SU-DHL-6 (cell line): ENCODE measurements around the gene LIME1.
"Not testable (repeated sequence)": the region's sequence is repeated elsewhere in the genome, so short reads cannot be mapped to it uniquely, and the experiment has no call there.

Source experiments
- H2AFZ ChIP-seq: fragments of 200-600 bp; sonication (generic); 2 replicates; pipeline ENCODE4 v1.6.1; 2014; ENCODE audit warnings: low read depth, mild to moderate bottlenecking, moderate library complexity, mixed read lengths, antibody characterized with exemption, low read length; ENCODE audit not compliant: severe bottlenecking
- H3F3A ChIP-seq: fragments of 200-600 bp; shearing (Covaris generic); 2 replicates; pipeline ENCODE4 v1.6.0; 2016; ENCODE audit warnings: antibody characterized with exemption, mild to moderate bottlenecking; ENCODE audit not compliant: insufficient read depth
- H3K27ac ChIP-seq: fragments of 200-600 bp; sonication (generic); 2 replicates; pipeline ENCODE4 v1.5.1; 2016; ENCODE audit warnings: low read depth, mild to moderate bottlenecking, low read length, moderate library complexity, mixed read lengths
- H3K27me3 ChIP-seq: fragments of 200-600 bp; sonication (generic), shearing (Covaris generic); 2 replicates; pipeline ENCODE4 v1.6.0; 2014; ENCODE audit warnings: mild to moderate bottlenecking, low read length
- H3K36me3 ChIP-seq: fragments of 200-600 bp; sonication (generic); 2 replicates; pipeline ENCODE4 v1.6.1; 2014; ENCODE audit warnings: mild to moderate bottlenecking, low read length, mixed read lengths
- H3K4me2 ChIP-seq: fragments of 300-600, 200-600 bp; shearing (Covaris generic), sonication (generic); 2 replicates; pipeline ENCODE4 v1.6.0; 2014; ENCODE audit warnings: low read length, low read depth, mild to moderate bottlenecking; ENCODE audit not compliant: poor library complexity, severe bottlenecking
- H3K4me3 ChIP-seq: fragments of 200-600 bp; sonication (generic); 2 replicates; pipeline ENCODE4 v1.5.1; 2014; ENCODE audit warnings: antibody characterized with exemption, low read length, mild to moderate bottlenecking, mixed read lengths; ENCODE audit not compliant: insufficient read depth, poor library complexity, severe bottlenecking
- H3K79me2 ChIP-seq: fragments of 200-600 bp; sonication (generic); 2 replicates; pipeline ENCODE4 v1.6.1; 2014; ENCODE audit warnings: mild to moderate bottlenecking, low read length, moderate library complexity; ENCODE audit not compliant: insufficient read depth
- H3K9ac ChIP-seq: fragments of 200-600 bp; sonication (generic); 2 replicates; pipeline ENCODE4 v1.7.0; 2014; ENCODE audit warnings: mild to moderate bottlenecking, low read length
- H3K9me2 ChIP-seq: fragments of 200-600 bp; sonication (generic); replicated peaks from 2 replicates; pipeline ENCODE4 v1.6.1; 2014; ENCODE audit warnings: low read length; ENCODE audit not compliant: insufficient read depth
- H3K9me3 ChIP-seq: fragments of 200-600 bp; sonication (generic); 2 replicates; pipeline ENCODE4 v1.6.1; 2014; ENCODE audit warnings: low read length, mixed read lengths; ENCODE audit not compliant: insufficient read depth
- H4K20me1 ChIP-seq: fragments of 200-600 bp; sonication (generic); 2 replicates; pipeline ENCODE4 v1.6.1; 2014; ENCODE audit warnings: low read depth, mild to moderate bottlenecking, antibody characterized with exemption, low read length, moderate library complexity, mixed read lengths
- EZH2phosphoT487 ChIP-seq: fragments of 200-600 bp; sonication (generic), shearing (Covaris generic); conservative IDR thresholded peaks from 2 replicates; pipeline ENCODE4 v1.6.1; 2018; ENCODE audit warnings: mild to moderate bottlenecking, antibody characterized with exemption, low read length, moderate library complexity, mixed read lengths
- TF ChIP-seq, protein P1 (sequence below): fragments of 200-600 bp; sonication (generic); IDR thresholded peaks from one replicate; pipeline ENCODE4 v1.5.1; 2017; ENCODE audit warnings: antibody characterized with exemption, mild to moderate bottlenecking, low read length, moderate library complexity; ENCODE audit not compliant: insufficient read depth, poor library complexity, severe bottlenecking

LIME1 gene

GRCh38 chr20:63774306-63774705 is 37.8 kb downstream of the LIME1 start:
- Histone ChIP-seq H3K27ac (no peak overlapping the region), H3K4me2 (no peak overlapping the region)
- TF ChIP-seq, protein P1, sequence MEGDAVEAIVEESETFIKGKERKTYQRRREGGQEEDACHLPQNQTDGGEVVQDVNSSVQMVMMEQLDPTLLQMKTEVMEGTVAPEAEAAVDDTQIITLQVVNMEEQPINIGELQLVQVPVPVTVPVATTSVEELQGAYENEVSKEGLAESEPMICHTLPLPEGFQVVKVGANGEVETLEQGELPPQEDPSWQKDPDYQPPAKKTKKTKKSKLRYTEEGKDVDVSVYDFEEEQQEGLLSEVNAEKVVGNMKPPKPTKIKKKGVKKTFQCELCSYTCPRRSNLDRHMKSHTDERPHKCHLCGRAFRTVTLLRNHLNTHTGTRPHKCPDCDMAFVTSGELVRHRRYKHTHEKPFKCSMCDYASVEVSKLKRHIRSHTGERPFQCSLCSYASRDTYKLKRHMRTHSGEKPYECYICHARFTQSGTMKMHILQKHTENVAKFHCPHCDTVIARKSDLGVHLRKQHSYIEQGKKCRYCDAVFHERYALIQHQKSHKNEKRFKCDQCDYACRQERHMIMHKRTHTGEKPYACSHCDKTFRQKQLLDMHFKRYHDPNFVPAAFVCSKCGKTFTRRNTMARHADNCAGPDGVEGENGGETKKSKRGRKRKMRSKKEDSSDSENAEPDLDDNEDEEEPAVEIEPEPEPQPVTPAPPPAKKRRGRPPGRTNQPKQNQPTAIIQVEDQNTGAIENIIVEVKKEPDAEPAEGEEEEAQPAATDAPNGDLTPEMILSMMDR, result no peak
- TF ChIP-seq EZH2phosphoT487, result no peak

DNA sequence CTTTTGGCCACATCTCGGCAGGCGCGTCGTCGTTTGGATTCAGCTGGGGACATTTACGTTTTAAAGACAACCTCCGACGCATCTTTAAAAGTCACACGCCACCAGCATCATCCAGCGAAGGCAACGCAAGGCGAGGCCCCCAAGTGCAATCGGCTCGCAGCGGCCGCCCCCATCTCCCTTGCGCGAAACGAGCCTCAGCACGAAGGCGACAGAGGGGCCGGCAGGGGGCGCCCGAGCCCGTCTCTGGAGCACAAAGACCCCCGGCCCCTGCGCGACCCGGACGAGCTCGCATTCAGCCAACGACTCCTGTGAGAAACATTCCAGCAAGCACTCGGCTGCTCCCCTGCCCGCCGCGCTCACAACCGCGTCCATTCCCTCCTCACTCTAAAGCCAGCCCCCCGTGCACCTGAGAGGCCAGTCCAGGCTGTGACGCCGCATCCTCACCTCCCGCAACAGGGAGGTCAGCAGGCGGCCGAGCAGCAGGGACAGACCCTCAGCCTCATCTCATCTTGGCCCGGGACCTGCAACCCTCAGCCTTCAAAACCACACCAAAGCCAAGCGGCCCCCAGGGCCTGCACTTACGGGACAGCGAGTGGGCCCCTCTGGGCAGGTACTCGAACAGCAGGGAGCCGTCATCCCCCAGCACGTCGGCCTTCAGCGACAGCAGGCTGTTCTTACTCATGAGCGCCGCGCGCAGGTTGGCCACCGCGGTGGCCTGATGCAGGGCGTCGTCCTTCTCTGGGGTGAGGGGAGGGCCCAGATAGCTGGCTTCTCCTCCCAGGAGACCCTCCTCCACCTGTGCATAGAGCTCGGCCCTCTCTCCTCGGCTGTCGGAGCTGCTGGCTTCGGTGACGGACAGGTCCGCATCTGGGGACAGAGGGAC is 38.9 kb downstream of the LIME1 start:
- H3K9ac ChIP-seq, result no peak overlapping the region
- H3K36me3 ChIP-seq, result no peaks in the 10 kb centered on the region
- TF ChIP-seq, protein P1, result no peak
- no peak for TF ChIP-seq EZH2phosphoT487
- no peaks in the 10 kb centered on the region for H3K27me3 ChIP-seq
- H3K4me3 ChIP-seq, result no peak overlapping the region
- no peak overlapping the region for H3K4me2 ChIP-seq
- no peaks in the 10 kb centered on the region for H3F3A ChIP-seq
- no peak overlapping the region for H3K27ac ChIP-seq
- no peaks in the 10 kb centered on the region for H3K79me2 ChIP-seq
- H3K9me3 ChIP-seq, result no peaks in the 10 kb centered on the region
- H4K20me1 ChIP-seq, result no peaks in the 10 kb centered on the region
- no peaks in the 10 kb centered on the region for H3K9me2 ChIP-seq
- H2AFZ ChIP-seq, result no peak overlapping the region

More at GRCh38 chr20:63774306-63774705, 37.8 kb downstream of the LIME1 start:
- no peak overlapping the region for H2AFZ ChIP-seq
- no peak overlapping the region for H3K9ac ChIP-seq
- no peaks in the 10 kb centered on the region for H3K9me3 ChIP-seq
- H3F3A ChIP-seq, result no peaks in the 10 kb centered on the region
- no peaks in the 10 kb centered on the region for H3K9me2 ChIP-seq
- no peaks in the 10 kb centered on the region for H4K20me1 ChIP-seq
- H3K4me3 ChIP-seq, result no peak overlapping the region
- H3K79me2 ChIP-seq, result no peaks in the 10 kb centered on the region
- no peaks in the 10 kb centered on the region for H3K27me3 ChIP-seq
- no peaks in the 10 kb centered on the region for H3K36me3 ChIP-seq

- H3K79me2 ChIP-seq, H2AFZ ChIP-seq, H3F3A ChIP-seq, H4K20me1 ChIP-seq, H3K4me3 ChIP-seq, H3K27ac ChIP-seq, H3K9me2 ChIP-seq, H3K9ac ChIP-seq, H3K9me3 ChIP-seq, H3K27me3 ChIP-seq, H3K36me3 ChIP-seq, H3K4me2 ChIP-seq: not testable (repeated sequence)
These were observed 40.4 kb downstream of the LIME1 start for GRCh38 chr20:63776875-63777274.

GRCh38 chr20:63777614-63778013 is 41.1 kb downstream of the LIME1 start:
- H3K27ac ChIP-seq, result no peak overlapping the region
- H3K79me2 ChIP-seq, result no peaks in the 10 kb centered on the region
- H3K4me2 ChIP-seq, result no peak overlapping the region
- H3K9me2 ChIP-seq, result no peaks in the 10 kb centered on the region
- no peak overlapping the region for H2AFZ ChIP-seq
- H3K27me3 ChIP-seq, result no peaks in the 10 kb centered on the region
- peaks cover 5% of the 10 kb centered on the region; the same call in 1 of the 2 replicates for H3F3A ChIP-seq
- no peak overlapping the region for H3K9ac ChIP-seq
- H4K20me1 ChIP-seq, result no peaks in the 10 kb centered on the region
- H3K9me3 ChIP-seq, result no peaks in the 10 kb centered on the region
- no peaks in the 10 kb centered on the region for H3K36me3 ChIP-seq
- TF ChIP-seq EZH2phosphoT487, result no peak
- TF ChIP-seq, protein P1, result no peak
- H3K4me3 ChIP-seq, result no peak overlapping the region
